ENCODE data around the gene TNIK.

GRCh38 chr3:171379281-171379680, 80.9 kb downstream of the TNIK start:
- TF ChIP-seq CTCF (IDR thresholded peaks at IDR 0.05; ENCODE audit: low read depth, low read length) (no peak), MAX (IDR thresholded peaks at IDR 0.05; ENCODE audit: low read depth, low read length) (no peak), POLR2A (IDR thresholded peaks at IDR 0.05; ENCODE audit: extremely low read depth, insufficient read length) (no peak), MYC (IDR thresholded peaks at IDR 0.05; ENCODE audit: low read depth, low read length) (no peak)

Data from NB4 (cell line).